Stimulated activated CD4-positive, alpha-beta T cell treated with anti-CD3 and anti-CD28 coated beads, Interleukin-1b, Interleukin-23, amount 100 ng/mL, for 24 hours (primary cell): Measurements from ENCODE around the gene DLST.

Source experiments
- DNase-seq, 4 experiments: peaks; one replicate each; pipeline ENCODE4 v3.0.0-alpha.2; 2020; ENCODE audit warnings: low read depth in 4 of 4, low spot score in 1 of 4

The DLST gene

GRCh38 chr14:74938531-74939495 is 57.1 kb downstream of the DLST start:
- DNase-seq: no peak

GRCh38 chr14:74940956-74941565 is 59.3 kb downstream of the DLST start:
- no peak for DNase-seq

GRCh38 chr14:74941676-74942097 is 60.0 kb downstream of the DLST start:
- DNase-seq: peak; percentile 14 to 59 (median 42)

- no peak for DNase-seq
Measured at GRCh38 chr14:74942181-74942580, 60.5 kb downstream of the DLST start.

GRCh38 chr14:74942608-74943007 is 60.9 kb downstream of the DLST start:
- DNase-seq: no peak

GRCh38 chr14:74945261-74945851 is 63.6 kb downstream of the DLST start:
- no peak for DNase-seq

GRCh38 chr14:74945852-74946658 is 64.3 kb downstream of the DLST start:
- peak; percentile 32 to 68 (median 66) for DNase-seq

- no peak for DNase-seq
Measured at GRCh38 chr14:74946659-74947281, 65.1 kb downstream of the DLST start.

- DNase-seq: no peak
Measured at GRCh38 chr14:74947353-74948227, 65.9 kb downstream of the DLST start.

- DNase-seq: no peak
Measured at GRCh38 chr14:74948228-74949175, 66.8 kb downstream of the DLST start.

GRCh38 chr14:74949191-74949601 is 67.5 kb downstream of the DLST start:
- DNase-seq: no peak

- no peak for DNase-seq
Measured at GRCh38 chr14:74949859-74950573, 68.3 kb downstream of the DLST start.

- no peak for DNase-seq
Measured at GRCh38 chr14:74950795-74951442, 69.2 kb downstream of the DLST start.

- DNase-seq: no peak
Measured at GRCh38 chr14:74951443-74952179, 69.9 kb downstream of the DLST start.

GRCh38 chr14:74952180-74952665 is 70.5 kb downstream of the DLST start:
- no peak for DNase-seq

GRCh38 chr14:74952697-74953484 is 71.2 kb downstream of the DLST start:
- no peak for DNase-seq
